Uterus (tissue), 2 donors: Measurements from ENCODE around the gene GRPEL2.

Experiments
- POLR2A ChIP-seq, 2 donors: fragments of 450-650 bp; IDR thresholded peaks; one replicate each; pipeline ENCODE4 v1.6.1; 2016; ENCODE audit warnings: antibody characterized with exemption in 2 of 2, mild to moderate bottlenecking in 1 of 2, moderate library complexity in 1 of 2
- TF ChIP-seq, protein P1 (sequence below), 4 experiments: fragments of 200-600 bp in 2 of 4; fragments of 450-650 bp in 2 of 4; sonication (generic) in 2 of 4; IDR thresholded peaks; one replicate each; pipeline ENCODE4 v1.5.1; 2016 to 2019; ENCODE audit warnings: antibody characterized with exemption in 4 of 4, mild to moderate bottlenecking in 2 of 4, moderate library complexity in 1 of 4

DNA sequence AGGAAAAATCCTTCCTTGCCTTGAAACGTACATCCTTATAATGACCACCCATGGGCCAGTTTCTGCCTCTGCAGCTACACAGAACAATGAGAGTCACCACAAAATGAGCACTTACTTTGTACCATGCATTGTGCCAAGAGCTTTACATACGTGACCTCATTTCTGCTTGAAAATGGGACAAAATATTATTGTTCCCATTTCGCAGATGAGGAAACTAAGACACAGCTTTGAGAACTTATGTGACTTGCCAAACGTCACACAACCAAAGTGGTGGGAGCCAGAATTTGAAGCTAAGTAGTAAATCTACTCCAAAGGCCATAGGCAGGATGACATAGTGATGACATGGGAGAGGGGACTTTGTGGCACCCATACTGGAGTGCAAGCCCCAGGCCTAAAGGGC is 34.8 kb upstream of the GRPEL2 start:
- TF ChIP-seq, protein P1, sequence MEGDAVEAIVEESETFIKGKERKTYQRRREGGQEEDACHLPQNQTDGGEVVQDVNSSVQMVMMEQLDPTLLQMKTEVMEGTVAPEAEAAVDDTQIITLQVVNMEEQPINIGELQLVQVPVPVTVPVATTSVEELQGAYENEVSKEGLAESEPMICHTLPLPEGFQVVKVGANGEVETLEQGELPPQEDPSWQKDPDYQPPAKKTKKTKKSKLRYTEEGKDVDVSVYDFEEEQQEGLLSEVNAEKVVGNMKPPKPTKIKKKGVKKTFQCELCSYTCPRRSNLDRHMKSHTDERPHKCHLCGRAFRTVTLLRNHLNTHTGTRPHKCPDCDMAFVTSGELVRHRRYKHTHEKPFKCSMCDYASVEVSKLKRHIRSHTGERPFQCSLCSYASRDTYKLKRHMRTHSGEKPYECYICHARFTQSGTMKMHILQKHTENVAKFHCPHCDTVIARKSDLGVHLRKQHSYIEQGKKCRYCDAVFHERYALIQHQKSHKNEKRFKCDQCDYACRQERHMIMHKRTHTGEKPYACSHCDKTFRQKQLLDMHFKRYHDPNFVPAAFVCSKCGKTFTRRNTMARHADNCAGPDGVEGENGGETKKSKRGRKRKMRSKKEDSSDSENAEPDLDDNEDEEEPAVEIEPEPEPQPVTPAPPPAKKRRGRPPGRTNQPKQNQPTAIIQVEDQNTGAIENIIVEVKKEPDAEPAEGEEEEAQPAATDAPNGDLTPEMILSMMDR (IDR thresholded peaks at IDR 0.05) = no peak
- no peak for TF ChIP-seq POLR2A (IDR thresholded peaks at IDR 0.05)
